ENCODE measurements around the gene GRIK4. TPM values are rescaled to one million over a fixed set of nuclear protein-coding genes. Genes with fewer than 3 reads are reported as not detected.

GRIK4 gene
- polyA plus RNA-seq, 1 donor = 1.3 TPM

DNA sequence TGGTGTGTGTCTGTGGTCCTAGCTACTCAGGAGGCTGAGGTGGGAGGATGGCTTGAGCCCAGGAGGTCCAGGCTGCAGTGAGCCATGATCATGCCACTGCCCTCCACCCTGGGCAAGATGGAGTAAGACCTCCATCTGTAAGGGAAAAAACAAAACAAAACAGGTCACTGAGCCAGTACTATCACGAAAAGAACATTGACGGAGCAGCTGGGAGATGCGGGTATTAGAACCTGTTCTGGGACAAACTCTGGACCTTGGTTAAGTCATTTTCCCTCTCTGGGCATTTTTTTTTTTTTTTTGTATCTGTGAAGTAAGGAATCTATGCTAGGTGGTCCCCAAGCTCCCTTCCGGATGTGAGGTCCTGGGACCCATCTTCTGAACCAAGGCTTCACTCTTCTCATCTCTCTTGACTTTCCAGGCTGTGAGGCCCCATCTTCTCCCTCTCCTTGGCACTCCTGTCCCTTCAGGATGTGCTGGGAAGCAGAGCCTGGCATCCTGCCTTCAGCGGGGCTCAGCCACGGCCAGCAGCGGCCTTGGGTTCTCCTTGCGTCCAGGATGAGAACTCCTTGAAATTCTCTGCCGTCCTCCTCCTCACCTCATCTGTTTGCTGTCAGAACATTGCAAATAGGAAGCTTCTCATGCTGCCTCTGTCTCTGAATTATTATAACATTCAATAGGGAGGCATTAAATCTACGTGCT is 130.8 kb downstream of the GRIK4 start:
- no peak for DNase-seq

DNA sequence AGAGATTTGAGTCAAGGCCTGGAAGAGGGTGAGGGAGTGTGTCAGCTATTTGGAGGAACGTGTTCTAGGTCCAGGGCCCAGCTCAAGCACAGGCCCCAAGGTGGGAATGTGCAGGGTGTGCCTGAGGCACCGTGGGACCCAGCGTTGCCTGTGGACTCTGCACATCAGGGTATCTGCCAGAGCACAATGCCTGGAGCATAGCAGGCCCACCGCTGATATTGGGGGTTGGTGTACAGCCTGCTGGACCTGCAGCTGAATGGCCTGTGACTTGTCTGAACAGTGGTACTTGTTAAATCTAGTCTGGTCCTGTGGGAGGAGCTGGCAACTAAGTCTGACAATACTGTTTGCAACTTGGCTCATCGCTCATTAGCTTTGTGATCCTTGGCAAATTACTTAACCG is 131.7 kb downstream of the GRIK4 start:
- DNase-seq = no peak

GRCh38 chr11:120645639-120646038 is 134.1 kb downstream of the GRIK4 start:
- peak; percentile 68 for DNase-seq

DNA sequence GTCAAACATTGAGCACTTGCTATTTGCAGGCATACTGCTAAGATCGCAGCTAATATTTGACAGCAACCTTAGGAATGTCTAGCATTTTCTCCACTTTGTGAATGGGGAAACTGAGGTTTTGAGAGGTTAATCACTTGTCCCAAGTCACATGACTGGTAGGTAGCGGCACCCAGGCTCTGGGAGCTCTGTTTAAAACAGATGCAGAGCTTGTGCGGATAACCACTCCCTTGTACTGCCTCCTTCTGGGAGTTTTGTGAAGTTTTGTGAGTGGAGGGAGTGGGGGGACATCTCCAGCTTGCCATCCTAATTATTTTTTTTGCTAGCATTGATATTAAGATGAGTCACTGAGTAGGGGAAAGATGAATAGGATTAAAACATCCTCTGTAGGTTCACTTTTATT is 134.7 kb downstream of the GRIK4 start:
- DNase-seq = no peak

GRCh38 chr11:120647681-120648080 is 136.1 kb downstream of the GRIK4 start:
- no peak for DNase-seq

DNA sequence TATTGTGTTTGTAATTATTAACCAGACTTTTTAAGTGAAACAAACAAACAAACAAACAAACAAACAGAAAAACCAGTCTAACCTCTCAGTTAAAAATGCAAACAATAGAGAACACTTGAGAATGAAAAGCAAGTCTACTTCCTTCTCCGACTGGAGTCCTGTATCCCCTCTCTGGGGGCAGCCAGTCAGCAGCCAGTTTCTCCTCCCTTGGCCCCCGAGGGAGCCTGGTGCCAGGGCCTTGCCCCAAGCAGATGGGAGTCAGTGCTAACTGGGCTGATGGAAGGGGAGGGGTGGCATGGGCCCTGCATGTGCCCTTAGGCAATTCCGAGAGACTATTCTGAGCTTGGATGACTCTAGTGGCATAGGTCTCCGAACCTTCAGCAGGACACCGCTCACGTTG is 137.2 kb downstream of the GRIK4 start:
- DNase-seq = no peak

- DNase-seq = no peak
Observed at GRCh38 chr11:120649316-120649715, 137.8 kb downstream of the GRIK4 start.

DNA sequence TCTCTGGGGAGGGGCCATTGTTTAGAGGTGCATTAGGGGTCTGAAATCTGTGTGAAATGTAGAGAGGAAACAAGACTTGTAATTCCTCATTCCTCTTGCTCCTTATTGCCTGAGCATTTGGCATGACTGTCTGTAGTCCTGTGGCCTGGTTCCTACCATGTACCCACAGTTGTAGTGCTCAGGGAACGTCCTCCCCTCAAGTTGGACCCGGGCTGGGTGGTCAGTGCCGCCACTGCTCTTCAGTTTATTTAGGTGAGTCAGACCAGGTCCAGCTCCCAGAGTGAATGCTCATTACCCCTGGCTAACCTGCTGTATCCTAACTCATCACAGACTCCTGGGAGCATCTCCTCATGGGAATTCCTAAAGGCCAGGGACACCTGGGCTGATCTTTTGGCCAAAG is 139.8 kb downstream of the GRIK4 start:
- DNase-seq = no peak

DNA sequence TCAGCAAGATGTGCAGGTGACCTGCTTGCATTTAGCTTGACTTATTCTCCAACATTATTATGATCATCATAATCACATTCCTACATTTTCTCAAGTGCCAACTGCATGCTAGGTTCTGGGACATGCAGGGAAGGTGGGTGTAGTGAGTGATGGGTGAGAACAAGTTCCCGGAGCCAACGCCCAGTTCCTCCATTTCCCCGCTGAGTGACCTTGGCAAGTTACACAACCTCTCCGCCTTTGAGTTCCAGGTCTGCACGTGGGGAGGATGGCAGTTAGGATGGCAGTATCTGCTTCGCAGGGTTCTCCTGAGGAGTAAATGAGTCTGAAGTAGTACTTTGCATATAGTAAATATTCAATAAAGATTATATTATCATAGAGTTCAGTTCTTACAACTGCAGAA is 140.3 kb downstream of the GRIK4 start:
- no peak for DNase-seq

DNA sequence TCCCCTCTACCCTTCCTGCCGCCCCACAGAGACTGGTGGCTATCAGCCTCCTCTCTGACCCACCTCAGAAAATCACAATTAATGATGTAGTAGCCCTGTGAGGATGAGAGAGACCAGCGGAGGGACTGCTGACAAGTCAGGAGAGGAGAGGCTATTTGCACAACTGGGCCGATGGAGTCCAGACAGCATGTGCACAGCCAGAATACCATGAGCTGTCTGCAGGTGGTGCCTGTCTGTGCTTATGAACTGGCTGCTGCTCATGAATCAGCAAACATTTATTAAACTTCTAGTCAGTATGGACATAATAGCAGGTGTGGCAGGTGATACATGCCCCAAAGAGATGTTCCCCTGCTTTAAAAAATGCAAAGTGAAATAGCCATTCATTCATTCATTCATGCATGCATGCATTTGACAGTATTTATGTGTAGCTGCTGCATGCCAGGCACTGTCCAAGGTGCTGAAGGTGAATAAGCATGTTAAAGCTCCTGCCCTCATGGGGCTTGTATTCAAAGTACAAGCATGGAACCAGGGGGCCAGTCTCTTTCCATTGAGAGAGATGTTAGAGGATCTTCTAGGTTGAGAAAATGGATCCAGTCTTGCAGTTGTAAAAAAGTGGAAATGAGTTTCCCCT is 141.3 kb downstream of the GRIK4 start:
- no peak for DNase-seq

- no peak for DNase-seq
Observed at GRCh38 chr11:120655589-120655988, 144.0 kb downstream of the GRIK4 start.

DNA sequence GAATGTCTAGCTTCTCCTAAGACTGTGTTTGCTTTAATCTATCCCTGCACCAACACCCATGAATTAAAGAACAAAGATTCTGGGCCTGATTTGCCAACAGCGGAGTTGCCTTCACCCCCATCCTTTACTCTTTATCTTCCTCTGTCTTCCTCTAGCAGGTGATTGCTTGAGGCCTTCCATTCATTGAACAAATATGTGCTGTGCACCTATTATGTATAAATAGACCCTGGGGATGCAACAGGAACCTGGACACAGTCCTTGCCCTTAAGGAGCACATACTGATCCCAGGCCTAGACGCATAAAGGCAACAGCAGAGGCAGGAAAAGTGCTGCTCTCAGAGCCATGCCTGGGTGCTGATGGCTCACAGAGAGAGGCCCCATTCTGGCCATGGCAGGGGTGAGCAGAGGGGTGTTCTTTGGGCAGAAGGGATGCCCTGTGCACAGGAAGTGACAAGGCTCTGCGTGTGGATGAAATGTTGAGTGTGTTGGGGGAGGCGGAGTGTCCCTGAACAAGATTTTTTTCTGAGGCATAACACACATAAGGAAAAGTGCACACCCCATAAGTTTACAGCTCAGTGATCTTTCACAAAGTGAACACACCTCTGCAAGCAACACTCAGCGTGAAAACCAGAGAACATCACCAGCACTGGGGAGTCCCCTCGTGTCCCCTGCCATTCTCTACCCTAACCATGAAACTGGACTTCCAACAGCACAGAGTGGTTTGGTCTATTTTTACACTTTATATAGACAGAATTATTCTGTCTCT is 145.9 kb downstream of the GRIK4 start:
- DNase-seq = no peak

DNA sequence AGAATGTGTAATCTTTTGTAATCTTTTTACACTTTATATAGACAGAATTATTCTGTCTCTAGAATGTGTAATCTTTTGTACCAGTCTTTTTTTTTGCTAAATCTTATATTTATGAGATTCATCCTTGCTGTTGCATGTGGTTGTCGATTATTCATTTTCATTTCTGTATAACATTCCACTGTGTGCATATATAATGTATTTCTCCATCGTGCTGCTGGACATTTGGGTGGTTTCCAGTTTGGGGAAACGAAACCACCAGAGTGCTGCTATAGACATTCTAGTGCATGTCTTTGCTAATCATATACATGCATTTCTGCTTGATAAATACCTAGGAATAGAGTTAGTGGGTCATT is 146.5 kb downstream of the GRIK4 start:
- DNase-seq = no peak

DNA sequence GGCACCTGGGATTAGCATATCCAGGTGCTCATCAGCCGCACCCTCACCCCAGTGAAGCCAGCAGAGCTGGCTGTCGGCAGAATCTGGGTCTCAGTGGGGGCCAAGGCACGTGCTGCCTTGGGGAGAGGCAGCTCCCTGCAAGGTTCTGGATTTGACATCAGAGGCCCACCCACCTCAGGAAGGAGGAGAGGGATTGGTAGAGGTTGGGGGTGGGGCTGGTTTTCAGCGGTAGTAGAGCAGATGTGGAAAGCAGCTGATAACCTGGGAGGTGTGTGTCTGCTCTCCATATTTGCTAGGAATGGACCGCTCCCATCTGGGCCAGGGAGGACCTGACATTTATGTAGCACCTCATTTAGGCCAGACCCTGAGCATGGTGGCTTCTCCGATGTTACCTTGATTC is 147.5 kb downstream of the GRIK4 start:
- DNase-seq = no peak

DNA sequence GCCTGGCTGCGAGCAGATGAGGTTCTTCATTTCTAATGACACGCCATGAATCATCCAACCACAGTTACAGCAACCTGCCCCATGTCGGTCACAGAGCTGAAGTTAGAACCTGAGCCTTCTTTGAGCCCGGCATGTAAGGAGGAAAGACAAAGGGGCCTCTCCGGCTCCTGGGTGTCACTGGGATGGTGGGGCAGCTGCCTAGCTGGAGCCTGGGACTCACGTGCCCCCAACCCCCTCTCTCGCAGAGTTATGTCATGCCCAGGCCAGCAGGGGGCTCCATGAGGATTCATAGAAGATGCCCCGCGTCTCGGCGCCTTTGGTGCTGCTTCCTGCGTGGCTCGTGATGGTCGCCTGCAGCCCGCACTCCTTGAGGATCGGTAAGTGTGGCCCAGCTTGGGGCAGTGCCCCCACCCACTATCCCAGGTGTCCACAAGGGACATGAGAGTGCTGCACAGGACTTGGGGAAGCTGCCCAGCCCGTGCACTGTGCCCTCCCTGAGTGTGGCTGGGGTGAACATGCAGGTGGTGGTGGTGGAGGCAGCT is 148.5 kb downstream of the GRIK4 start:
- no peak for DNase-seq

- DNase-seq = no peak
Observed at GRCh38 chr11:120662071-120662676, 150.6 kb downstream of the GRIK4 start.

- DNase-seq = no peak
Observed at GRCh38 chr11:120663142-120663541, 151.6 kb downstream of the GRIK4 start.

- no peak for DNase-seq
Observed at GRCh38 chr11:120666121-120666639, 154.6 kb downstream of the GRIK4 start.

DNA sequence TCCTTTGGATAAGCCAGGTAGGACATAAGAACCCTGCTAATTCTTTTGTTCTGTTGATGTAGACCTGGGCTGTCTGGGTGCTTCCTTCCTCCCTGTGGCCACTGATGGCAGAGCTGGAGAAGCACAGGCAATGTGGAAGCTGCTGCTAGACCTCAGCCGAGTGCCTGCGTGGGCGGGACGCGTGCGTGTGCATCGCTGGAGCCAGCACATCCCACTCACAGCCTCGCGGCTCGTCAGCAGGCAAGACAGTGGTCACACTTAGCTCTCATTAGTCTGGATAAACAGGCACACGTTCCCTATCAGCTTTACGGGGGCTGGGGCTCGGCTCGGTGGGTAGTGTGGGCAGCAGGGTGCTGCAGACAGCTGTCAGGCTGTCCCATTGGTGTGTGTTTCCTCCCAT is 155.7 kb downstream of the GRIK4 start:
- DNase-seq = no peak

DNA sequence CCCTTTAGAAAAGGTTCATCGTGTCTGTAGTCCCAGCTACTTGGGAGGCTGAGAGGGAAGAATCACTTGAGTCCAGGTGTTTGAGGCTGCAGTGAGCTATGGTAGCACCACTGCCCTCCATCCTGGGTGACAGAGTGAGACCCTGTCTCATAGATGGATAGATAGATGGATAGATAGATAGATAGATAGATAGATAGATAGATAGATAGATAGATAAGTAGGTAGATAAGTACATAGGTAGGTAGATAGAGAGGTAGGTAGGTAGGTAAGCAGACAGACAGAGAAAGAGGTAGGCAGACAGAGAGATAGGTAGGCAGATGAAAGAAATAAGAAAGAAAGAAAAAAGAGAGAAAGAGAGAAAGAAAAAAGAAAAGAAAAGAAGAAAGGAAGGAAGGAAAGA is 156.4 kb downstream of the GRIK4 start:
- DNase-seq = no peak

DNA sequence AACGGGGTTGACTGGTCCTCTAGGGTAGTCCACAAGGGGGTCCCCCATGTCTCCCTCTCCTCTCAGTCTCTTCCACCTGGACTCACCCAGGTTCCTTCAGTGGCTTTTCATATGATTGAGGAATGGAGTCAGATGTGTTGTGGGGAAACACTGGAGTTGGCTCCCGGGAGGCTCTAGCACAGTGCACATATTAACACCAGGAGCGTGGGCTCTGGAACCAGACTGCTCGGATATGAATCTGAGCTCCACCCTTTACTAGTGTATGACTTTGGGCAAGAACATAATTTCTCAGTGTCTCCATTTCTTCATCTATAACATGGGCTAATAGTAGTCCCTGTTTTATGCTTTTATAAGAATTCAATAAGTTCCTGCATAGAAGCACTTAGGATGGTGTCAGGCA is 157.0 kb downstream of the GRIK4 start:
- DNase-seq = no peak

GRCh38 chr11:120674542-120674941 is 163.0 kb downstream of the GRIK4 start:
- DNase-seq = peak; percentile 61

DNA sequence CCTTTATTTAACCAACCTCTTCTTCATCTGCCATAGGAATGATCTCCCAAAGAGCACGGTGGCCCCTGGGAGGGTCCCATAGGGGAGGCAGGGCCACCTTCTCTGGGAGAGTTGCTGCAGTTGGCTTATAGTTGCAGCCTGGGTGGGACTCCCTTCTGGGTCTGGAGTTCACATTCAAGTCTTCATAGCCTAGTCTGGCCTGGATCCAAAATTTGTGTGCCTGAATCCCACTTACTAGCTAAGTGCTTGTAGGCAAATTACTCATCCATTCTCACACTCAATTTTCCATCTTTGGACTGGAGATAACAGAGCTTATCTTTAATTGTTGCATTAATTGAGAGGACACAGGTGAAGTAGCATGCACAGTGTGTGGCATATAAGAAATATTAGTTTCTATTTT is 163.6 kb downstream of the GRIK4 start:
- DNase-seq = no peak

Measured in left kidney (tissue), 2 donors.